GM12878 (cell line): ENCODE data around the gene MB.

ENCODE experiments used
- ATF3 ChIP-seq: IDR thresholded peaks from 2 replicates; pipeline ENCODE4 v1.6.1; 2011; ENCODE audit warnings: low read depth, mild to moderate bottlenecking, low read length, moderate library complexity, borderline replicate concordance; ENCODE audit errors: extremely low read depth
- CEBPB ChIP-seq, 2 experiments: fragments of 150-350 bp in 1 of 2; IDR thresholded peaks; 2 replicates each; pipeline ENCODE4 v1.6.1; 2012 to 2014; ENCODE audit warnings: low read depth in 2 of 2, low read length in 2 of 2, borderline replicate concordance in 1 of 2, inconsistent platforms in 1 of 2
- EZH2 ChIP-seq: IDR thresholded peaks from 2 replicates; pipeline ENCODE4 v1.6.1; 2012; ENCODE audit warnings: low read depth, mild to moderate bottlenecking, control low read depth, inconsistent platforms, low read length, borderline replicate concordance; ENCODE audit not compliant: control insufficient read depth
- NR2C2 ChIP-seq: IDR thresholded peaks from 2 replicates; pipeline ENCODE4 v1.6.1; 2011; ENCODE audit warnings: borderline replicate concordance, low read depth; ENCODE audit not compliant: control insufficient read depth, insufficient read length
- NRF1 ChIP-seq: conservative IDR thresholded peaks from 2 replicates; pipeline ENCODE4 v1.6.1; 2011; ENCODE audit warnings: mild to moderate bottlenecking, low read depth, low read length, improper control_type of control experiment
- POLR2A ChIP-seq: IDR thresholded peaks from 2 replicates; pipeline ENCODE4 v1.6.1; 2011; ENCODE audit warnings: low read depth, mild to moderate bottlenecking, low read length
- RFX5 ChIP-seq: IDR thresholded peaks from 2 replicates; pipeline ENCODE4 v1.6.1; 2011; ENCODE audit warnings: low read depth, low read length, improper control_type of control experiment
- TCF3 ChIP-seq: IDR thresholded peaks from 2 replicates; pipeline ENCODE4 v1.6.1; 2012; ENCODE audit warnings: low read depth, mild to moderate bottlenecking, low read length, borderline replicate concordance; ENCODE audit not compliant: insufficient read depth
- TF ChIP-seq, protein P1 (sequence below): IDR thresholded peaks from 2 replicates; pipeline ENCODE4 v1.6.1; 2012; ENCODE audit warnings: mild to moderate bottlenecking, low read depth, low read length
- TF ChIP-seq, protein P2 (sequence below): IDR thresholded peaks from 2 replicates; pipeline ENCODE4 v1.6.1; 2012; ENCODE audit warnings: low read depth, low read length, improper control_type of control experiment

DNA sequence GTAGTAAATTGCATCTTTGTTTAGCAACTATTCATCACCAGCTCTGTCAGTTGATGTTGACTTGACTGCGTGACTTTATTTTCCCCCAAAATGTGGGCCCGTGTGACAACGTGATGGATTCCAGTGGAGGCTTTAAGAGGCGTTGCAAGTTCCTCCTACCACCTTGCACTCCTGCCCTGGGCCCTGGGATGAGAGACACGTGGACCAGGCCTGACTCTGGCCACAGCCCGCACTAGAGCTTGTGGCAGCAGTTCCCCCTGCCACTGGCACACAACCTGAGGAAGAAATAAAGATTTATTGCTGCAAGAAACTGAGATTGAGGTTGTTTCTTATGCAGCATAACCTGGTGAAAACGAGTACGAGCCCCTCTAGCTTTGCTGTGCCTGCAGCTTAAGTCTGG, 44.6 kb downstream of the MB start:
- TF ChIP-seq ATF3 (no peak), RFX5 (no peak), POLR2A (no peak), NRF1 (no peak), EZH2 (no peak), NR2C2 (no peak), CEBPB (IDR thresholded peaks at IDR 0.05; ENCODE audit: borderline replicate concordance in 1 of 2, low read depth in 2 of 2, low read length in 2 of 2) (no peak), TCF3 (no peak)
- TF ChIP-seq, protein P1, sequence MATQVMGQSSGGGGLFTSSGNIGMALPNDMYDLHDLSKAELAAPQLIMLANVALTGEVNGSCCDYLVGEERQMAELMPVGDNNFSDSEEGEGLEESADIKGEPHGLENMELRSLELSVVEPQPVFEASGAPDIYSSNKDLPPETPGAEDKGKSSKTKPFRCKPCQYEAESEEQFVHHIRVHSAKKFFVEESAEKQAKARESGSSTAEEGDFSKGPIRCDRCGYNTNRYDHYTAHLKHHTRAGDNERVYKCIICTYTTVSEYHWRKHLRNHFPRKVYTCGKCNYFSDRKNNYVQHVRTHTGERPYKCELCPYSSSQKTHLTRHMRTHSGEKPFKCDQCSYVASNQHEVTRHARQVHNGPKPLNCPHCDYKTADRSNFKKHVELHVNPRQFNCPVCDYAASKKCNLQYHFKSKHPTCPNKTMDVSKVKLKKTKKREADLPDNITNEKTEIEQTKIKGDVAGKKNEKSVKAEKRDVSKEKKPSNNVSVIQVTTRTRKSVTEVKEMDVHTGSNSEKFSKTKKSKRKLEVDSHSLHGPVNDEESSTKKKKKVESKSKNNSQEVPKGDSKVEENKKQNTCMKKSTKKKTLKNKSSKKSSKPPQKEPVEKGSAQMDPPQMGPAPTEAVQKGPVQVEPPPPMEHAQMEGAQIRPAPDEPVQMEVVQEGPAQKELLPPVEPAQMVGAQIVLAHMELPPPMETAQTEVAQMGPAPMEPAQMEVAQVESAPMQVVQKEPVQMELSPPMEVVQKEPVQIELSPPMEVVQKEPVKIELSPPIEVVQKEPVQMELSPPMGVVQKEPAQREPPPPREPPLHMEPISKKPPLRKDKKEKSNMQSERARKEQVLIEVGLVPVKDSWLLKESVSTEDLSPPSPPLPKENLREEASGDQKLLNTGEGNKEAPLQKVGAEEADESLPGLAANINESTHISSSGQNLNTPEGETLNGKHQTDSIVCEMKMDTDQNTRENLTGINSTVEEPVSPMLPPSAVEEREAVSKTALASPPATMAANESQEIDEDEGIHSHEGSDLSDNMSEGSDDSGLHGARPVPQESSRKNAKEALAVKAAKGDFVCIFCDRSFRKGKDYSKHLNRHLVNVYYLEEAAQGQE, result no peak
- TF ChIP-seq, protein P2, sequence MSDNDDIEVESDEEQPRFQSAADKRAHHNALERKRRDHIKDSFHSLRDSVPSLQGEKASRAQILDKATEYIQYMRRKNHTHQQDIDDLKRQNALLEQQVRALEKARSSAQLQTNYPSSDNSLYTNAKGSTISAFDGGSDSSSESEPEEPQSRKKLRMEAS, result no peak
